WERI-Rb-1 (cell line): ENCODE data around the gene PLA2G10.
"Not testable (repeated sequence)": the region's sequence is repeated elsewhere in the genome, so short reads cannot be mapped to it uniquely, and the experiment has no call there.

Experiments used
- DNase-seq: peaks from one replicate; pipeline ENCODE4 v3.0.0-alpha.2; 2020
- H3K27ac ChIP-seq: fragments of 250-450 bp; sonication (Bioruptor Pico); 2 replicates; pipeline ENCODE4 v1.5.1; 2020; ENCODE audit warnings: mild to moderate bottlenecking, moderate library complexity
- H3K27me3 ChIP-seq: fragments of 250-450 bp; sonication (Bioruptor Pico); 2 replicates; pipeline ENCODE4 v1.5.1; 2021; ENCODE audit warnings: mild to moderate bottlenecking, low read depth, moderate library complexity; ENCODE audit not compliant: insufficient read depth, severe bottlenecking
- H3K36me3 ChIP-seq: fragments of 250-450 bp; sonication (Bioruptor Pico); 2 replicates; pipeline ENCODE4 v1.5.1; 2020; ENCODE audit warnings: mild to moderate bottlenecking, moderate library complexity
- H3K4me3 ChIP-seq: 2 replicates; pipeline ENCODE4 v1.5.1; 2011; ENCODE audit warnings: low read depth, mild to moderate bottlenecking, control low read depth, low read length
- H3K9me3 ChIP-seq: fragments of 250-450 bp; sonication (Bioruptor Pico); 2 replicates; pipeline ENCODE4 v1.5.1; 2021; ENCODE audit warnings: mild to moderate bottlenecking, moderate library complexity; ENCODE audit not compliant: severe bottlenecking
- TF ChIP-seq, protein P1 (sequence below): IDR thresholded peaks from 2 replicates; pipeline ENCODE4 v1.5.1; 2011; ENCODE audit warnings: low read depth, mild to moderate bottlenecking, control low read depth, inconsistent platforms, low read length

PLA2G10 gene

DNA sequence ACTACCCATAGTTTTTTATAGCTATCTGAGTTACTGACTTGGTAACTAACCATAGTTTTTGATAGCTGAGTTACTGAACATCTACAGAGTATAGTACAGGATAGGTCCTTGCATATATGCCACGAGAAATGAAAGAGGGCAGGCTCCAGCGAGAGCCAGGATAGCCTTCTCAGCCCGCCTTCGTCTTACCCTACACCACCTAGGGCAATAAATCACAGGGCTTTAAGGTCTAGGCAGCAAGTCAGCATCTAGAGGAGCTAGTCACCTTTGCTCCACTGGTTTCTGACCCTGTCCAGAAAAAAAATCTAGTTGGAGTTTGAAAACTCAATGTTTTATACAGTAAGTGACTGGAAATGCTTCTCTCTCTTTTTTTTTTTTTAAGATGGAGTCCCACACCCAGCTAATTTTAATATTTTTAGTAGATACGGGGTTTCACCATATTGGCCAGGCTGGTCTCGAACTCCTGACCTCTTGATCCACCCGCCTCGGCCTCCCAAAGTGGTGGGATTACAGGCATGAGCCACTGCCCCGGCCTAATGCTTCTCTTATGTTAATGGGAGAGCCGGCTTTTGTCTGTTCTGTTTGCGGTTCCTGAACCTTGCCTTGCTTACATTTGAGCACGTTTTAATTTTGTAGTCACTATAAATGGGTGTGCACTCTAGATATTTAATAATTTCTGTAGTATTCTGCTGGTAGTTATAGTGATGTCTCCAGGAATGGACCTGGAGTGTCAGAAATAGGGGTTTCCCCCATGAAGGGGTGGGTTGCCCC, 58.5 kb downstream of the PLA2G10 start:
- TF ChIP-seq, protein P1, sequence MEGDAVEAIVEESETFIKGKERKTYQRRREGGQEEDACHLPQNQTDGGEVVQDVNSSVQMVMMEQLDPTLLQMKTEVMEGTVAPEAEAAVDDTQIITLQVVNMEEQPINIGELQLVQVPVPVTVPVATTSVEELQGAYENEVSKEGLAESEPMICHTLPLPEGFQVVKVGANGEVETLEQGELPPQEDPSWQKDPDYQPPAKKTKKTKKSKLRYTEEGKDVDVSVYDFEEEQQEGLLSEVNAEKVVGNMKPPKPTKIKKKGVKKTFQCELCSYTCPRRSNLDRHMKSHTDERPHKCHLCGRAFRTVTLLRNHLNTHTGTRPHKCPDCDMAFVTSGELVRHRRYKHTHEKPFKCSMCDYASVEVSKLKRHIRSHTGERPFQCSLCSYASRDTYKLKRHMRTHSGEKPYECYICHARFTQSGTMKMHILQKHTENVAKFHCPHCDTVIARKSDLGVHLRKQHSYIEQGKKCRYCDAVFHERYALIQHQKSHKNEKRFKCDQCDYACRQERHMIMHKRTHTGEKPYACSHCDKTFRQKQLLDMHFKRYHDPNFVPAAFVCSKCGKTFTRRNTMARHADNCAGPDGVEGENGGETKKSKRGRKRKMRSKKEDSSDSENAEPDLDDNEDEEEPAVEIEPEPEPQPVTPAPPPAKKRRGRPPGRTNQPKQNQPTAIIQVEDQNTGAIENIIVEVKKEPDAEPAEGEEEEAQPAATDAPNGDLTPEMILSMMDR = no peak
- no peak for DNase-seq
- H3K9me3 ChIP-seq = no peaks in the 10 kb centered on the region
- no peak overlapping the region for H3K4me3 ChIP-seq
- H3K36me3 ChIP-seq = peaks cover 29% of the 10 kb centered on the region
- H3K27ac ChIP-seq = peak overlapping the region; percentile 40
- no peaks in the 10 kb centered on the region for H3K27me3 ChIP-seq

DNA sequence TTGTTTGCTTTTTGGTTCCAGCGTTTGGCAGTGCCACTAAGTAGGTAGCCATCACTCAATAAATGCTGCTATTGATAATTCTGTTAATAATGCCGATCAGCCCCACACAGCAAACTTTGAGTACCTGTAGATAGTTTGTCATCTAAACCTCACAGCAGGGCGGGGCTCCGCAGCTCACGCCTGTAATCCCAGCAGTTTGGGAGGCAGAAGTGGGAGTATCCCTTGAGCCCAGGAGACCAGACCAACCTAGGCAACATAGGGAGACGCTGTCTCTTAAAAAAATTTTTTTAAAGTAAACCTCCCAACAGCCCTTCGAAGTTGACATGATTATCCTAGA, 59.8 kb downstream of the PLA2G10 start:
- no peaks in the 10 kb centered on the region for H3K27me3 ChIP-seq
- peaks cover 21% of the 10 kb centered on the region for H3K36me3 ChIP-seq
- TF ChIP-seq, protein P1 = no peak
- no peaks in the 10 kb centered on the region for H3K9me3 ChIP-seq
- peak overlapping the region; percentile 98 for H3K4me3 ChIP-seq
- no peak for DNase-seq
- H3K27ac ChIP-seq = no peak overlapping the region

DNA sequence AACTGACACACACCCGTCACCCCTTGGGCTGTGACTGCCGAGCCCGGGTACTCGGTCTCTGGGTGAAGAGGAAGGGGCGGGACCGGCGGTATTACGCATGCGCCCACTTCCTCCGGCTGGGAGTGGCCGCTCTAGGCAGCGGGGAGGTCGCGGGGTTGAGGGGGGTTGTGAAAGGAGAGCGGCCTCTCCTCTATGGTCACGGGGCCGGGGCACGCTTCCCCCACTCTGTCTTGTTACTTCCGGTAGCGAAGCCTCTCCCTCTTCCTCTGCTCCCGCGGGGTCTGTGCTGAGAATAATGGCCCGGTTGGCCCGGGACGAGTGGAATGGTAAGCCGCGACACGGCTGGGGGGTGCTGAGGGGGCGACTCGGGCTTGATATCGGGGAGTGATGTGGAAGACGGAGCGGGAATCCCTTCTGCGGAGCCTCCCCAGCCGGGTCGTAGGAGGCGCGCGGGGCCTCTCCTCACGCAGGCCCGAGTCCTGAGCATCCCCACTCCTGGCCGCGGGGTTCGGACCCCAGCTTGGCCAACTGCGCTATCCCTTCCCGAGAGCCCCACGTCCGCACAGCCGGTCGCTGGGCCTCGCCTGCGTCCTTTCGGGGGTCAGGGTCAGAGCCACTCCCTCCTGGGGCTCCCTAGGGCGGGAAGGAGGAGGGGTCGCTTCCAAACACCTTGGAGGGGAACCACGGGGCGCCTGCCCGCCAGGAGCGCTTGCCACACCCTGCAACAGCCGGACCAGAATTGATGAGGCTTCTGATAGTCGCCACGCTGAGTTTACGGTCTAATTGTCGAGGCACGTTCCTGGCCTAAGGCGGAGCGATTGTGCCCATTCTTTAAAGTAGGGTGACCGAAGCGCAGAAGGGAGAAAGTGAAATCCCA, 61.2 kb downstream of the PLA2G10 start, which contains the start of gene BFAR:
BFAR (plus strand) TSS at position 259 of the 877 bp plus-strand sequence. CDS start 11,396 bp downstream, outside the sequence.
- Histone ChIP-seq H3K27me3 (no peaks in the 10 kb centered on the region), H3K9me3 (no peaks in the 10 kb centered on the region), H3K36me3 (peaks cover 15% of the 10 kb centered on the region), H3K27ac (peak within 1 kb of the TSS; percentile 83), H3K4me3 (peak within 1 kb of the TSS; percentile 98)
- TF ChIP-seq, protein P1 = no peak
- DNase-seq = peak; percentile 99

DNA sequence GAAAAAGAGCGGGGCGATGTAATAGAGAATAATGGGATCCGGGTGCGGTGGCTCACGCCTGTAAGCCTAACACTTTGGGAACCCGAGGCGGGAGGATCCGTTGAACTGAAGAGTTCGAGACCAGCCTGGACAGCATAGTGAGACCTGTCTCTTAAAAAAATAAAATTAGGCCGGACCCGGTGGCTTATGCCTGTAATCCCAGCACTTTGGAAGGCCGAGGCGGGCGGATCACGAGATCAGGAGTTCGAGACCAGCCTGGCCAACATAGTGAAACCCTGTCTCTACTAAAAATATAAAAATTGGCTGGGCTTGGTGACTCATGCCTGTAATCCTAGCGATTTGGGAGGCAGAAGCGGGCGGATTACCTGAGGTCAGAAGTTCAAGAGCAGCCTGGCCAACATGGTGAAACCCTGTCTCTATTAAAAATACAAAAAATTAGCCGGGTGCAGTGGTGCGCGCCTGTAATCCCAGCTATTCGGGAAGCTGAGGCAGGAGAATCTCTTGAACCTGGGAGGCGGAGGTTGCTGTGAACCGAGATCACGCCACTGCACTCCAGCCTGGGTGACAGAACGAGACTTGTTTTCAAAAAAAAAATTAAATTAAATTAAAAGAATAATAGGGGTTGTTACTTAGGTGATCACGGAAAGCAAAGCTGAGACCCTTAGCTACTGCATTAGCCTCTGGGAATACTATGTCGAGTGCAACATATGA, 63.3 kb downstream of the PLA2G10 start:
- DNase-seq = peak; percentile 15
- H3K4me3 ChIP-seq = 0 out of 2 replicates have a peak overlapping the region, but pooled peaks have one; percentile 21
- peak overlapping the region; percentile 91 for H3K27ac ChIP-seq

DNA sequence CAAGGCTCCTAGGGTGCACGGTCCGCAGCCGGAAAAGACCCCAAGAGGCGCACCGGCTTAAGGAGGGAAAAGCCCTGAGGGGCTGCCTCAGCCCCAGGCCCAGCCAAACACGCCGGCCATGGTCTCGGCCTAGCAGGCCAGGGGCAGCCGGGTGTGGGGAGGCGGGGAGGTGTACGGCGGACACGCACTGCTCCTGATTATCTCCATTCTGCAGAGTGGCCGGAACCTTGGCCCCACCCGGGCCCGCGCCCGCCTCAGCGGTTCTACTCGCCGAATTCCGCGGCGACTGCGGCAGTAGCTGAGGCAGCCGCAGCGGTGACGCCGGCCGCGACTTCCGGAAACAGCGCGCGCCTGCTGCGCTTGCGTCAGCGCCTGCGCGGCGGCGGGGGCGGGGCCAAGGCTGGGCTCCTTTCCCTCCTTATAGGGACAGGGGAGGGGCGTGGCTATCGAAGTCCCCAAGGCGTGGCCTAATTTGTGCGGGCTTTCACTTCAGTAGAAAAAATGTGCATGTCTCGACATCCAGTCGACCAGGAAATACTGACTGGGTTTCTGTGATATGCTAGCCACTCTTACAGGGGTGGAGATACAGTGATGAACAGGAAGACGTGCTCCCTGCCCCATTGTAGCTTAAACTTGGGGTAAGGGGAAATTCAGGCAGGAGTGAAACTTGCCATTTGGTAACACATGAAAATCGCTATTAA, 64.0 kb downstream of the PLA2G10 start, which contains the start of gene PARN:
PARN (minus strand) TSS at position 342 of the 701 bp plus-strand sequence; CDS start at position 207, 135 bp downstream.
- DNase-seq = peak; percentile 97
- TF ChIP-seq, protein P1 = no peak
- peaks cover 38% of the 10 kb centered on the region for H3K36me3 ChIP-seq
- peak within 1 kb of the TSS; percentile 58 for H3K4me3 ChIP-seq
- peak within 1 kb of the TSS; percentile 91 for H3K27ac ChIP-seq
- H3K9me3 ChIP-seq = no peaks in the 10 kb centered on the region
- no peaks in the 10 kb centered on the region for H3K27me3 ChIP-seq

More for the DNA sequence above, 63.3 kb downstream of the PLA2G10 start:
- H3K36me3 ChIP-seq = peaks cover 32% of the 10 kb centered on the region
- H3K9me3 ChIP-seq, H3K27me3 ChIP-seq: not testable (repeated sequence)
